Activated CD4-positive, alpha-beta memory T cell treated with anti-CD3 and anti-CD28 coated beads for 36 hours (primary cell): ENCODE data around the gene PASK. TPM values are rescaled to one million over a fixed set of nuclear protein-coding genes. Genes with fewer than 3 reads are reported as not detected.

Source experiments
- CTCF ChIA-PET: fragments of 350-600 bp; sonication (Branson Sonifier 250); formaldehyde crosslinking; loops from one replicate; lab custom pipeline; 2021; ENCODE audit warnings: antibody characterized with exemption, inconsistent platforms; lab: Charles Lee
- POLR2A ChIA-PET: fragments of 350-600 bp; sonication (Branson Sonifier 250); formaldehyde crosslinking; loops from one replicate; lab custom pipeline; 2021; ENCODE audit warnings: antibody characterized with exemption; lab: Charles Lee
- DNase-seq: peaks from one replicate; pipeline ENCODE4 v3.0.0-alpha.2; 2020
- H3K27ac Mint-ChIP-seq: one replicate; pipeline ENCODE4 v1.8.0; 2021; ENCODE audit warnings: mixed read lengths
- H3K27me3 Mint-ChIP-seq: one replicate; pipeline ENCODE4 v1.8.0; 2021; ENCODE audit warnings: mixed read lengths
- H3K36me3 Mint-ChIP-seq: one replicate; pipeline ENCODE4 v1.8.0; 2021; ENCODE audit warnings: mixed read lengths
- H3K4me1 Mint-ChIP-seq: one replicate; pipeline ENCODE4 v1.8.0; 2021; ENCODE audit warnings: low read depth, mixed read lengths
- H3K4me3 Mint-ChIP-seq: one replicate; pipeline ENCODE4 v1.8.0; 2021; ENCODE audit warnings: mild to moderate bottlenecking, mixed read lengths
- H3K9me3 Mint-ChIP-seq: one replicate; pipeline ENCODE4 v1.8.0; 2021; ENCODE audit warnings: mixed read lengths
- intact Hi-C: fragments of 100-400 bp; cut with micrococcal nuclease; formaldehyde crosslinking; loops from one replicate; pipeline ENCODE4 v1.15.1; 2023
- total RNA-seq, 2 experiments: library from RNA; stranded (reverse); gene quantifications; one replicate each; pipeline ENCODE4 v1.2.3, GENCODE V29; 2021

PASK gene
- total RNA-seq, 2 experiments from 2014 or later = 86.1 to 100 TPM

GRCh38 chr2:241154915-241155314 is 5.6 kb upstream of the PASK start:
- no peaks in the 10 kb centered on the region for H3K9me3 Mint-ChIP-seq
- CTCF ChIA-PET = no interaction called here
- peak overlapping the region; percentile 56 for H3K27ac Mint-ChIP-seq
- peak; percentile 72 for DNase-seq
- POLR2A ChIA-PET = interaction anchor here (1.0 kb wide), 1 partner anchor 25 kb away, joined by 4 read pairs; no protein-coding TSS in a partner anchor
- no peak overlapping the region for H3K4me3 Mint-ChIP-seq
- no peaks in the 10 kb centered on the region for H3K27me3 Mint-ChIP-seq
- intact Hi-C loops = loop anchor here (1.0 to 5.0 kb wide), 2 partner anchors 25 to 588 kb away; partner anchors contain the start of gene RNPEPL1
- H3K4me1 Mint-ChIP-seq = peaks cover 45% of the 10 kb centered on the region
- H3K36me3 Mint-ChIP-seq = peaks cover 30% of the 10 kb centered on the region

DNA sequence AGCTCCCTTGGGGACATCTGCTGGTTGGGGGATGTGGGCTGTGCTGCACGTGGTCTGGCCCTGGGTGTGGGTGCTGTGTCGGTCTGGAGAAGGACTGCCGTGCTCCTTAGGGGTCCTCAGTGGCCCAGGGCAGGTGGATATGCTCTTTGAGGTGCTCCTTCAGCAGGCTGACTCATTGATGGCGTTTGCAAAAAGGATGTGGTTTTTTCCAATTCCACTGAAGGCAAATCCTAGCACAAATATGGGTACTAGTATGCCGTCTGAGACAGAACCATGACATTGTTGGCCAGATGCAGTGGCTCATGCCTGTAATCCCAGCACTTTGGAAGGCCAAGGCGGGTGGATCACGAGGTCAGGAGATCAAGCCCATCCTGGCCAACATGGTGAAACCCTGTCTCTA is 4.3 kb upstream of the PASK start:
- DNase-seq = peak; percentile 23
- Mint-ChIP-seq H3K36me3 (peaks cover 24% of the 10 kb centered on the region), H3K9me3 (no peaks in the 10 kb centered on the region), H3K27me3 (no peaks in the 10 kb centered on the region), H3K4me1 (peaks cover 46% of the 10 kb centered on the region), H3K4me3 (no peak overlapping the region), H3K27ac (peak overlapping the region; percentile 50)
- intact Hi-C loops = loop anchor here (5.0 kb wide), 1 partner anchor 586 kb away; the partner anchor contains the start of gene RNPEPL1
- POLR2A ChIA-PET = interaction anchor here (1.3 kb wide), 1 partner anchor 51 kb away, joined by 3 read pairs; the partner anchor contains the start of gene MTERF4
- CTCF ChIA-PET = no interaction called here

GRCh38 chr2:241151934-241152660 is 2.8 kb upstream of the PASK start:
- peak overlapping the region; percentile 93 for H3K4me3 Mint-ChIP-seq
- POLR2A ChIA-PET = interaction anchor here (0.8 to 4.4 kb wide), 4 partner anchors 35 to 527 kb away, joined by 3 to 28 read pairs (median 5); partner anchors contain the start of genes GPR35 and MTERF4
- H3K4me1 Mint-ChIP-seq = peaks cover 56% of the 10 kb centered on the region
- CTCF ChIA-PET = interaction anchor here (3.6 kb wide), 1 partner anchor 73 kb away, joined by 30 read pairs; no protein-coding TSS in a partner anchor
- no peak for DNase-seq
- H3K27me3 Mint-ChIP-seq = no peaks in the 10 kb centered on the region
- peak overlapping the region; percentile 34 for H3K27ac Mint-ChIP-seq
- intact Hi-C loops = loop anchor here (5.0 kb wide), 1 partner anchor 585 kb away; the partner anchor contains the start of gene RNPEPL1
- no peaks in the 10 kb centered on the region for H3K9me3 Mint-ChIP-seq
- peaks cover 13% of the 10 kb centered on the region for H3K36me3 Mint-ChIP-seq

DNA sequence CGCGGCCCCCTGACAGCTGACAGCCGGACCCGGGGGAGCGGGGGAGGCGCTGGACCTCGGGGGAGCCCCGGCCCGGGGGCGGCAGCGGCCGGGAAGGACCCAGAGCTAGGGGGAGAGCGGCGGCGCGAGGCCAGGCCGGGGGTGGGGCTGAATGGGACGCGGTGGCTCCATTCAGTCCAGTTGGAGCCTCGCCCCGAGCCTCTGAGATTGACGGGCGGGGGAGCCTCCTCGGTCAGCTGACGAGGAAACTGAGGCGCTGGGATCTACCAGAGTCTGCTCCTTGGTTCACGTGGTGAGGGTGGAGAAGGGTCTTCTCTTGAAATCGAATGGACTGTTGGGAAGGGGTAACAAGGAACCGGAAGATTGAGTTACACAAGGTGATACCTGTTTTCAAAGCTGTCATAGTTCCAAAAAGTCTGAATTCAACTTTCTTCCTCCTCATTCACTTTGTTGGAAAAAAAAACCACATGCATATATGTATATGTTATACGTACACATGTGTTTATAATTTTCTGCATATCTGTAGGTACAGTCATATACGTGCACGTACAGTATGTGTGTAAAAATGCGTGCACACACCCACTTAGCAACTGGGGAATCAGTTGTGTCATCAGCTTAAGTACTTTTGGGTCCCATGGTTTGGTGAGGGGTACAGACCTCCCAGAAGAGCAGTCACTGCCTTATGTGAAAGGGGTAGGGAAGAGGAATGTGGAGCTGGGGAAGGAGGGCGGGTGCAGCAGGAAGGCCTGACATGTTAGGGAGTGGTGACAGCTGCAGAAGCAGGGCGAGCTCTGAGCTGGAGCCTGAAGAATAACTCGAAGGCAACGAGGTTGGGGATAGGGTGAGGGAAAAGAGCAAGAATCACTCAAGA is 1.6 kb upstream of the PASK start:
- POLR2A ChIA-PET = interaction anchor here (0.8 to 4.4 kb wide), 7 partner anchors 34 to 526 kb away, joined by 3 to 28 read pairs (median 3); partner anchors contain the start of genes GPR35, MTERF4 and SEPTIN2
- DNase-seq = no peak
- CTCF ChIA-PET = interaction anchor here (0.9 to 3.6 kb wide), 4 partner anchors 55 to 74 kb away, joined by 3 to 30 read pairs (median 5); no protein-coding TSS in a partner anchor
- H3K27me3 Mint-ChIP-seq = no peaks in the 10 kb centered on the region
- peak overlapping the region; percentile 86 for H3K27ac Mint-ChIP-seq
- peaks cover 59% of the 10 kb centered on the region for H3K4me1 Mint-ChIP-seq
- peaks cover 11% of the 10 kb centered on the region for H3K36me3 Mint-ChIP-seq
- peak overlapping the region; percentile 93 for H3K4me3 Mint-ChIP-seq
- H3K9me3 Mint-ChIP-seq = no peaks in the 10 kb centered on the region
- intact Hi-C loops = loop anchor here (1.0 to 5.0 kb wide), 5 partner anchors 29 to 584 kb away; partner anchors contain the start of genes HDLBP, RNPEPL1 and SEPTIN2

GRCh38 chr2:241149925-241150659 is 820 bp upstream of the PASK start, which contains the start of gene PPP1R7:
PPP1R7 (plus strand) TSS chr2:241150467; CDS start chr2:241150496, 29 bp downstream.
- H3K27ac Mint-ChIP-seq = peak within 1 kb of the TSS; percentile 86
- intact Hi-C loops = loop anchor here (1.0 to 5.0 kb wide), 10 partner anchors 23 to 583 kb away; partner anchors contain the start of genes HDLBP, MTERF4, RNPEPL1 and SEPTIN2
- no peaks in the 10 kb centered on the region for H3K9me3 Mint-ChIP-seq
- ChIA-PET CTCF (interaction anchor here (0.8 to 3.6 kb wide), 8 partner anchors 8 to 487 kb away, joined by 3 to 30 read pairs (median 4); partner anchors contain the start of gene ATG4B), POLR2A (interaction anchor here (0.6 to 4.4 kb wide), 14 partner anchors 12 to 589 kb away, joined by 3 to 28 read pairs (median 3); partner anchors contain the start of genes DUSP28 and MTERF4)
- H3K4me3 Mint-ChIP-seq = peak within 1 kb of the TSS; percentile 93
- no peaks in the 10 kb centered on the region for H3K27me3 Mint-ChIP-seq
- H3K4me1 Mint-ChIP-seq = peaks cover 56% of the 10 kb centered on the region
- H3K36me3 Mint-ChIP-seq = peaks cover 9% of the 10 kb centered on the region
- peak; percentile 98 for DNase-seq

DNA sequence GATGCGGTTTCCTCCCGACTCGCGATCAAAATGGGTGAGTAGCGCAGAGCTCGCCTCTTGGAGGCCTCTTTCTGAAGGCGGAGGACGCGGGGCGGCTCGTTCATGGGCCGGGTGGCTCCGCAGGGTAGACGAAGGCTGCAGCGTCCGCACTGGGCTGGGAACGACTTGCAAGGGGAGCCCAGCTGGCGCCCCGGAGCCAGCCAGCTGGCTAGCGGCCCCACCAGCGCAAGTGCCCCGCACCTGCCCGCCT is 328 bp upstream of the PASK start:
- no peak for DNase-seq
- H3K4me1 Mint-ChIP-seq = peaks cover 51% of the 10 kb centered on the region
- peak overlapping the region; percentile 86 for H3K27ac Mint-ChIP-seq
- H3K4me3 Mint-ChIP-seq = peak overlapping the region; percentile 93
- intact Hi-C loops = loop anchor here (2.0 to 5.0 kb wide), 5 partner anchors 23 to 358 kb away; partner anchors contain the start of genes MTERF4 and STK25
- no peaks in the 10 kb centered on the region for H3K9me3 Mint-ChIP-seq
- CTCF ChIA-PET = interaction anchor here (0.8 to 3.6 kb wide), 6 partner anchors 8 to 488 kb away, joined by 3 to 30 read pairs (median 4); partner anchors contain the start of gene ATG4B
- peaks cover 9% of the 10 kb centered on the region for H3K36me3 Mint-ChIP-seq
- POLR2A ChIA-PET = interaction anchor here (0.6 to 4.4 kb wide), 13 partner anchors 11 to 589 kb away, joined by 3 to 28 read pairs (median 3); partner anchors contain the start of genes DUSP28 and MTERF4
- H3K27me3 Mint-ChIP-seq = no peaks in the 10 kb centered on the region

DNA sequence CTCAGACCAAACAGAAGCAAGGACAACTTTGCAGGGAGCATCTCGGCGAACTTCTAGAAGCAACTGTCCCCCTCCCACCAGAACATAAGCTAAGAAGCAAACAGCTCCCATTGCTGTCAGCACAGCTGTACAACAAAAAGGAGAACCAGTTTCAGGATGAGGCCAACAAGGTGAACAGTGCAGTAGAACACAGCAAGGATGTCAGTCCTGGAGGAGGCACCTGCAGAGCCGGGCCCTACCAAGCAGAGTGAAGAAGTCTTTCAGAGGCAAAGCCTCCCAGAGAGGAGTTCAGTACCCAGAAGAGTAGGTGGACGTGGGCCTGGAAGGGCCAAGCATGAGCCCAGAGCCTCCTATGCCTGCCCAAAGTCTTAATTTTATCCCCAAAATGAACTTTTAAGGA is 1.0 kb downstream of the PASK start:
- Mint-ChIP-seq H3K4me1 (peaks cover 43% of the 10 kb centered on the region), H3K27me3 (no peaks in the 10 kb centered on the region), H3K9me3 (no peaks in the 10 kb centered on the region), H3K36me3 (peaks cover 6% of the 10 kb centered on the region), H3K4me3 (peak overlapping the region; percentile 93), H3K27ac (peak overlapping the region; percentile 24)
- DNase-seq = no peak
- ChIA-PET CTCF (interaction anchor here (1.0 to 1.5 kb wide), 2 partner anchors 32 to 165 kb away, joined by 4 to 6 read pairs; no protein-coding TSS in a partner anchor), POLR2A (interaction anchor here (1.5 to 4.4 kb wide), 3 partner anchors 20 to 47 kb away, joined by 3 to 28 read pairs (median 6); partner anchors contain the start of gene MTERF4)
- intact Hi-C loops = loop anchor here (2.0 to 5.0 kb wide), 5 partner anchors 21 to 359 kb away; partner anchors contain the start of genes MTERF4 and STK25

DNA sequence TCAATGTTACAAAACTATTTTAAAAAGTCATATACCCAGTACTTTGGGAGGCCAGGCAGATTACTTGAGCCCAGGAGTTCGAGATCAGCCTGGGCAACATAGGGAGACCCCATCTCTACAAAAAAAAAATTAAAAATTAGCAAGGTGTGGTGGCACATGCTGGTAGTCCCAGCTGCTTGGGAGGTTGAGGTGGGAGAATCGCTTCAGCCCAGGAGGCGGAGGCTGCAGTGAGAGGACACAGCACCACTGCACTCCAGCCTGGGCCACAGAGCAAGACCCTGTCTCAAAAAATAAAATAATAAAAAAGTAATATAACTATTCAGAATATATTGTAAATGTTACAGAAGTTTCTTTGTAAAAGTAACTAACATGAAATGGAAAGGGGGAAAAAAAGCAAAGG is 1.9 kb downstream of the PASK start:
- Mint-ChIP-seq H3K27me3 (no peaks in the 10 kb centered on the region), H3K27ac (no peak overlapping the region), H3K36me3 (peaks cover 8% of the 10 kb centered on the region), H3K9me3 (no peaks in the 10 kb centered on the region), H3K4me3 (no peak overlapping the region), H3K4me1 (peaks cover 37% of the 10 kb centered on the region)
- no peak for DNase-seq
- CTCF ChIA-PET = no interaction called here
- POLR2A ChIA-PET = no interaction called here
- intact Hi-C loops = loop anchor here (5.0 kb wide), 2 partner anchors 235 to 360 kb away; partner anchors contain the start of gene STK25

- H3K9me3 Mint-ChIP-seq = no peaks in the 10 kb centered on the region
- no peak overlapping the region for H3K27ac Mint-ChIP-seq
- H3K4me1 Mint-ChIP-seq = peaks cover 26% of the 10 kb centered on the region
- CTCF ChIA-PET = no interaction called here
- DNase-seq = no peak
- intact Hi-C loops = loop anchor here (5.0 kb wide), 2 partner anchors 234 to 361 kb away; partner anchors contain the start of gene STK25
- no peak overlapping the region for H3K4me3 Mint-ChIP-seq
- peaks cover 12% of the 10 kb centered on the region for H3K36me3 Mint-ChIP-seq
- POLR2A ChIA-PET = no interaction called here
- H3K27me3 Mint-ChIP-seq = no peaks in the 10 kb centered on the region
Measured at GRCh38 chr2:241146286-241146685, 3.0 kb downstream of the PASK start.

- intact Hi-C loops = no loop called here
- no peak overlapping the region for H3K27ac Mint-ChIP-seq
- no peaks in the 10 kb centered on the region for H3K27me3 Mint-ChIP-seq
- H3K36me3 Mint-ChIP-seq = peaks cover 28% of the 10 kb centered on the region
- CTCF ChIA-PET = no interaction called here
- DNase-seq = no peak
- no peak overlapping the region for H3K4me3 Mint-ChIP-seq
- no peaks in the 10 kb centered on the region for H3K9me3 Mint-ChIP-seq
- H3K4me1 Mint-ChIP-seq = peaks cover 11% of the 10 kb centered on the region
- POLR2A ChIA-PET = no interaction called here
Measured at GRCh38 chr2:241142593-241142992, 6.7 kb downstream of the PASK start.
